Lower leg skin (tissue), 3 donors: ENCODE results near the gene UBTF.

ENCODE experiments used
- CTCF ChIP-seq, 3 donors: fragments of 450-650 bp; IDR thresholded peaks; one replicate each; pipeline ENCODE4 v1.5.1; 2016; ENCODE audit warnings: antibody characterized with exemption in 3 of 3, mild to moderate bottlenecking in 3 of 3, moderate library complexity in 2 of 3
- POLR2A ChIP-seq, 2 donors: fragments of 450-650 bp; IDR thresholded peaks; one replicate each; pipeline ENCODE4 v1.6.1; 2016 to 2017; ENCODE audit warnings: antibody characterized with exemption in 2 of 2, mild to moderate bottlenecking in 1 of 2, moderate library complexity in 1 of 2

- TF ChIP-seq CTCF (IDR thresholded peaks at IDR 0.05) (no peak), POLR2A (IDR thresholded peaks at IDR 0.05) (no peak)
Measured at GRCh38 chr17:44171931-44172455, 47.5 kb downstream of the UBTF start.
